Measurements from ENCODE around the gene SYCP2L. TPM values are rescaled to one million over a fixed set of nuclear protein-coding genes. Genes with fewer than 3 reads are reported as not detected.

The SYCP2L gene
- total and polyA plus RNA-seq, 9 of the 15 experiments (the other 6 are each of a cell fraction or from before 2014, with no cell fraction given) = 12.4 to 46.9 (median 22.0) TPM

DNA sequence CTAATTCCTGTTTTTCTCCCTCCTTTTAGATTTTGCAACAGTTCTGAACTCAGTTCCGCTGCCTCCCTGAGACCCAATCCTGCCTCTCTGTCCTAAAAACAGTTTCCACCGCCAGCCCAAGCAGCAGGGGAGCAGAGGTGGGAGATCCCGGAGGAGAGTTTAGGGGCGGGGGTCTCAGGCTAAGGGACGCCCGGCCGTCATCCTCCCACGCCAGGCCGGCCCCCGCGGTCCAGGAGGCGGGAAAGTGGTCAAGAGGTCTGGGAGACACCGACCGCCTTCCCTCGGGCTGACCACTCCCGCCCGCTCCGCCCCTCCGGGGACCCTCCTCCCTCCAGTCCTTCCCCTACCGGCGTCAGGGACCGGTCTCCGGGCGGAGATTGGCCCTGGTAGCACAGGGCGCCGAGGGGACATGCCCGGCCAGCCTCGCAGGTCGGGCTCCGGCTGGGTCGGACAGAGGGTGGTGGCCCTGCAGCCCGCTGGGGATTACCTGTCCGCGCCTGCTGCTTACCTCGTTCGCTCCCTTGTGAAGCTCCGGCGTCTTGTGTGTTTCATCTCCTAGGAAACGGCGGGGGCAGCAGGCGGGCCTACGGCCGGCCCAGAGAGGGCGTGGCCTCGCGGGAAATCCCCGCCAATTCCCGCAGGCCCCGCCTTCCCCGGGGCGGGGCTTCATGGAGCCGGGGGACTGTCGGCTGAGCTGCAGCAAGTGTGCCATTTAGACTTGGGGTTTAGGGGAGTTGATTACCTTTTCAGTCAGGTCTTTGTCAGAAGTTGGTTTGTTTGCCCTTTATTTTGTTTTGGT, 48.7 kb upstream of the SYCP2L start, which contains the start of gene MAK (continued):
- no peak for TF ChIP-seq ZFP36 (IDR thresholded peaks at IDR 0.05; ENCODE audit: low read depth, low read length, partially characterized antibody)
- TF ChIP-seq FOXP1 (CRISPR knock-in tag; IDR thresholded peaks at IDR 0.05) = peak; percentile 90
- no peak for TF ChIP-seq RUNX1 (IDR thresholded peaks at IDR 0.05; ENCODE audit: low read depth)
- no peak for TF ChIP-seq KLF16 (IDR thresholded peaks at IDR 0.05)
- TF ChIP-seq PHF8 (IDR thresholded peaks at IDR 0.05; ENCODE audit: borderline replicate concordance, low read length) = peak; percentile 49; the same call in 1 of the 2 replicates
- TF ChIP-seq, protein P1, sequence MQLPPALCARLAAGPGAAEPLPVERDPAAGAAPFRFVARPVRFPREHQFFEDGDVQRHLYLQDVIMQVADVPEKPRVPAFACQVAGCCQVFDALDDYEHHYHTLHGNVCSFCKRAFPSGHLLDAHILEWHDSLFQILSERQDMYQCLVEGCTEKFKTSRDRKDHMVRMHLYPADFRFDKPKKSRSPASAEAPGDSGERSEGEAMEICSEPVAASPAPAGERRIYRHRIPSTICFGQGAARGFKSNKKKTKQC (CRISPR knock-in tag; IDR thresholded peaks at IDR 0.05) = peak; percentile 91
- TF ChIP-seq, protein P2, sequence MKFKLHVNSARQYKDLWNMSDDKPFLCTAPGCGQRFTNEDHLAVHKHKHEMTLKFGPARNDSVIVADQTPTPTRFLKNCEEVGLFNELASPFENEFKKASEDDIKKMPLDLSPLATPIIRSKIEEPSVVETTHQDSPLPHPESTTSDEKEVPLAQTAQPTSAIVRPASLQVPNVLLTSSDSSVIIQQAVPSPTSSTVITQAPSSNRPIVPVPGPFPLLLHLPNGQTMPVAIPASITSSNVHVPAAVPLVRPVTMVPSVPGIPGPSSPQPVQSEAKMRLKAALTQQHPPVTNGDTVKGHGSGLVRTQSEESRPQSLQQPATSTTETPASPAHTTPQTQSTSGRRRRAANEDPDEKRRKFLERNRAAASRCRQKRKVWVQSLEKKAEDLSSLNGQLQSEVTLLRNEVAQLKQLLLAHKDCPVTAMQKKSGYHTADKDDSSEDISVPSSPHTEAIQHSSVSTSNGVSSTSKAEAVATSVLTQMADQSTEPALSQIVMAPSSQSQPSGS (CRISPR knock-in tag; IDR thresholded peaks at IDR 0.05) = no peak
- TF ChIP-seq, protein P3, sequence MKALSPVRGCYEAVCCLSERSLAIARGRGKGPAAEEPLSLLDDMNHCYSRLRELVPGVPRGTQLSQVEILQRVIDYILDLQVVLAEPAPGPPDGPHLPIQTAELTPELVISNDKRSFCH (CRISPR knock-in tag; IDR thresholded peaks at IDR 0.05) = no peak
- TF ChIP-seq, protein P3 (tag; IDR thresholded peaks at IDR 0.05) = 0 out of 2 replicates have a peak, but pooled peaks have one; percentile 33
- TF ChIP-seq, protein P4, sequence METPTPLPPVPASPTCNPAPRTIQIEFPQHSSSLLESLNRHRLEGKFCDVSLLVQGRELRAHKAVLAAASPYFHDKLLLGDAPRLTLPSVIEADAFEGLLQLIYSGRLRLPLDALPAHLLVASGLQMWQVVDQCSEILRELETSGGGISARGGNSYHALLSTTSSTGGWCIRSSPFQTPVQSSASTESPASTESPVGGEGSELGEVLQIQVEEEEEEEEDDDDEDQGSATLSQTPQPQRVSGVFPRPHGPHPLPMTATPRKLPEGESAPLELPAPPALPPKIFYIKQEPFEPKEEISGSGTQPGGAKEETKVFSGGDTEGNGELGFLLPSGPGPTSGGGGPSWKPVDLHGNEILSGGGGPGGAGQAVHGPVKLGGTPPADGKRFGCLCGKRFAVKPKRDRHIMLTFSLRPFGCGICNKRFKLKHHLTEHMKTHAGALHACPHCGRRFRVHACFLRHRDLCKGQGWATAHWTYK (CRISPR knock-in tag; IDR thresholded peaks at IDR 0.05) = no peak
- no peak for TF ChIP-seq HDAC8 (tag; IDR thresholded peaks at IDR 0.05)
- TF ChIP-seq, protein P5, sequence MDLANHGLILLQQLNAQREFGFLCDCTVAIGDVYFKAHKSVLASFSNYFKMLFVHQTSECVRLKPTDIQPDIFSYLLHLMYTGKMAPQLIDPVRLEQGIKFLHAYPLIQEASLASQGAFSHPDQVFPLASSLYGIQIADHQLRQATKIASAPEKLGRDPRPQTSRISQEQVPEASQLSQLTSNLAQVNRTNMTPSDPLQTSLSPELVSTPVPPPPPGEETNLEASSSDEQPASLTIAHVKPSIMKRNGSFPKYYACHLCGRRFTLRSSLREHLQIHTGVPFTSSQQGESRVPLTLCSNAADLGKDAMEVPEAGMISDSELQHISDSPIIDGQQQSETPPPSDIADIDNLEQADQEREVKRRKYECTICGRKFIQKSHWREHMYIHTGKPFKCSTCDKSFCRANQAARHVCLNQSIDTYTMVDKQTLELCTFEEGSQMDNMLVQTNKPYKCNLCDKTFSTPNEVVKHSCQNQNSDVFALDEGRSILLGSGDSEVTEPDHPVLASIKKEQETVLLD (IDR thresholded peaks at IDR 0.05) = peak; percentile 60; the same call in 1 of the 2 replicates
- peak; percentile 81; the same call in 1 of the 2 replicates for TF ChIP-seq GATAD2A (IDR thresholded peaks at IDR 0.05)
- TF ChIP-seq, protein P6, sequence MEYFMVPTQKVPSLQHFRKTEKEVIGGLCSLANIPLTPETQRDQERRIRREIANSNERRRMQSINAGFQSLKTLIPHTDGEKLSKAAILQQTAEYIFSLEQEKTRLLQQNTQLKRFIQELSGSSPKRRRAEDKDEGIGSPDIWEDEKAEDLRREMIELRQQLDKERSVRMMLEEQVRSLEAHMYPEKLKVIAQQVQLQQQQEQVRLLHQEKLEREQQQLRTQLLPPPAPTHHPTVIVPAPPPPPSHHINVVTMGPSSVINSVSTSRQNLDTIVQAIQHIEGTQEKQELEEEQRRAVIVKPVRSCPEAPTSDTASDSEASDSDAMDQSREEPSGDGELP (CRISPR knock-in tag; IDR thresholded peaks at IDR 0.05; ENCODE audit: borderline replicate concordance) = peak; percentile 78
- TF ChIP-seq RBM14 (IDR thresholded peaks at IDR 0.05; ENCODE audit: borderline replicate concordance, insufficient read depth, low read depth, low read length) = 0 out of 2 replicates have a peak, but pooled peaks have one; percentile 40
- no peak for TF ChIP-seq ZC3H11A (IDR thresholded peaks at IDR 0.05; ENCODE audit: low read depth, low read length)
- TF ChIP-seq NFATC3 (IDR thresholded peaks at IDR 0.05) = no peak
- no peak for TF ChIP-seq CBX1 (IDR thresholded peaks at IDR 0.05; ENCODE audit: low read depth)
- TF ChIP-seq, protein P7, sequence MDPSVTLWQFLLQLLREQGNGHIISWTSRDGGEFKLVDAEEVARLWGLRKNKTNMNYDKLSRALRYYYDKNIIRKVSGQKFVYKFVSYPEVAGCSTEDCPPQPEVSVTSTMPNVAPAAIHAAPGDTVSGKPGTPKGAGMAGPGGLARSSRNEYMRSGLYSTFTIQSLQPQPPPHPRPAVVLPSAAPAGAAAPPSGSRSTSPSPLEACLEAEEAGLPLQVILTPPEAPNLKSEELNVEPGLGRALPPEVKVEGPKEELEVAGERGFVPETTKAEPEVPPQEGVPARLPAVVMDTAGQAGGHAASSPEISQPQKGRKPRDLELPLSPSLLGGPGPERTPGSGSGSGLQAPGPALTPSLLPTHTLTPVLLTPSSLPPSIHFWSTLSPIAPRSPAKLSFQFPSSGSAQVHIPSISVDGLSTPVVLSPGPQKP (CRISPR knock-in tag; IDR thresholded peaks at IDR 0.05) = no peak
- TF ChIP-seq STAT5A (IDR thresholded peaks at IDR 0.05; ENCODE audit: borderline replicate concordance, low read length) = no peak
- TF ChIP-seq PHF21A (IDR thresholded peaks at IDR 0.05; ENCODE audit: borderline replicate concordance, low read depth) = no peak
